ENCODE results near the gene DUSP23.

The DUSP23 gene

GRCh38 chr1:159826441-159827101 lies 45.8 kb downstream of the DUSP23 start, which contains the start of gene SLAMF8:
TSS of gene SLAMF8 (plus strand) at chr1:159826873. CDS start at chr1:159826899, 26 bp downstream.
- no peak within 1 kb of the TSS for H3K4me3 ChIP-seq (ENCODE audit: control insufficient read depth, low read depth, low read length)
- peak; percentile 25 for DNase-seq (ENCODE audit: low read depth)

DNA sequence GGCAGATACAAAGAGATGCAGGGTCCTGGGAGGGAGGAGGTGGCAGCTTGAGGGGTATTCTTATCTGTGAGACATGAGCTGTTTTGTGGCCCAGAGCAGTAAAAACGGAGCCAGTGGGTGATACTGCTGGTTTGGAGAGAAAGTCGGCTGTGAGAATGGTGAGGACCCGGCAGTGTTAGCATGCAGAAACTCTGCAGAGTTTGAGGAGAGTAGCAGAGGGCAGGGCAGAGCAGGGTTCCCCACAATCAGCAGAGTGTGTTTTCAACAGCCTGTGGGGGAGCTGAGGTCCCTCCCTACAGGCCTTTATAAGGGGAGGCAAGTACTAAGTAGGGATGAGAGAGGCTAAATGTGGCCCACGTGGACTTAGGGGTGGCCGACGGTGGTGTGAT lies 46.3 kb downstream of the DUSP23 start:
- TF ChIP-seq CTCF (conservative IDR thresholded peaks at IDR 0.05; ENCODE audit: control insufficient read depth, insufficient read depth, low read depth, low read length), result no peak
- H3K4me3 ChIP-seq (ENCODE audit: control insufficient read depth, low read depth, low read length), result no peak overlapping the region
- no peak for DNase-seq (ENCODE audit: low read depth)

More at GRCh38 chr1:159826441-159827101, 45.8 kb downstream of the DUSP23 start, which contains the start of gene SLAMF8:
- no peak for TF ChIP-seq CTCF (conservative IDR thresholded peaks at IDR 0.05; ENCODE audit: control insufficient read depth, insufficient read depth, low read depth, low read length)

- TF ChIP-seq CTCF (conservative IDR thresholded peaks at IDR 0.05; ENCODE audit: control insufficient read depth, insufficient read depth, low read depth, low read length), result no peak
- DNase-seq (ENCODE audit: low read depth), result no peak
- H3K4me3 ChIP-seq (ENCODE audit: control insufficient read depth, low read depth, low read length), result no peak overlapping the region
Observed at GRCh38 chr1:159827549-159827948, 46.8 kb downstream of the DUSP23 start.

- H3K4me3 ChIP-seq (ENCODE audit: control insufficient read depth, low read depth, low read length), result no peak overlapping the region
- no peak for TF ChIP-seq CTCF (conservative IDR thresholded peaks at IDR 0.05; ENCODE audit: control insufficient read depth, insufficient read depth, low read depth, low read length)
- DNase-seq (ENCODE audit: low read depth), result no peak
Observed at GRCh38 chr1:159828176-159828575, 47.4 kb downstream of the DUSP23 start.

DNA sequence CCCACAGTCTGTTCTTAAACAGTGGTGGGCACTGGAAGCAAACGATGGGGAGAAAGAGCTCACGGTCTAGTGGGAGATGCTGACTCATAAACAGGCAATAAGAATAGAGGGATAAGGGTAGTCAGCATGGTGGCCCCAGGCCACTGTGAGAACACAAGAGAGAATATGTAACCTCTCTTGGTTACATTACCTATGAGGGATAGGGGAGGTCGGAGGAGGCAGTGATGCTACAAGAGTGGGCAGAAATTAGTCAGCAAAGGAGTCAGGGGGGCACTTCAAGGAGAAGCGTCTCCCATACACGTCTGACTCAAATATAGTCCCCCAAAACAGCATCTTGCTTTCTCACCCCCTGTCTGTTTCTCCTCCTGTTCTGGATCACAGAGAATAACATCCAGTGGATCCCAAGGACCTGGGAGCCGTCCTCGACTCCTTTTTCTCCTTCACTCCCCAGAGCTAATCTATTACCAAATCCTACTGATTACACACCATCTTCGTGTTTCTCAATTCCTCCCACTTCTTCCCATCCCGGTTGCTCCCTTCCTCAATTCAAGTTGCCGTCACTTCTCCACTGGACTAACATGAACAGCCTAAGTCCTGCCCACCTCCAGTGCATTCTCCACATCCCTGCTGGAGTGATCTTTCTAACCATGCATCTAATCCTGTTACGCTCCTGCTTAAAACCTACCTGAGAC lies 48.0 kb downstream of the DUSP23 start:
- no peak overlapping the region for H3K4me3 ChIP-seq (ENCODE audit: control insufficient read depth, low read depth, low read length)
- DNase-seq (ENCODE audit: low read depth), result peak; percentile 32
- no peak for TF ChIP-seq CTCF (conservative IDR thresholded peaks at IDR 0.05; ENCODE audit: control insufficient read depth, insufficient read depth, low read depth, low read length)

GRCh38 chr1:159829273-159829634 lies 48.5 kb downstream of the DUSP23 start:
- H3K4me3 ChIP-seq (ENCODE audit: control insufficient read depth, low read depth, low read length), result no peak overlapping the region
- no peak for DNase-seq (ENCODE audit: low read depth)
- TF ChIP-seq CTCF (conservative IDR thresholded peaks at IDR 0.05; ENCODE audit: control insufficient read depth, insufficient read depth, low read depth, low read length), result peak; percentile 26

Data from fibroblast of mammary gland (primary cell).